Right cardiac atrium (tissue), 5 donors: ENCODE data around the gene STK16. TPM values are rescaled to one million over a fixed set of nuclear protein-coding genes. Genes with fewer than 3 reads are reported as not detected.

Experiments
- ATAC-seq, 2 donors: fragments of 200-7000 bp; cut with Tn5 transposase; one replicate each; pipeline versions ENCODE4 v1.8.0 to v1.9.1; 2020; ENCODE audit warnings: moderate library complexity in 2 of 2, mild to moderate bottlenecking in 1 of 2
- DNase-seq, 3 donors: peaks; one replicate each; pipeline ENCODE4 v3.0.0-alpha.2; 2020
- H3K27ac ChIP-seq: one replicate; pipeline ENCODE4 v1.5.1; 2013; ENCODE audit warnings: mild to moderate bottlenecking, low read length, control low read depth, moderate library complexity
- H3K27me3 ChIP-seq: one replicate; pipeline ENCODE4 v1.6.1; 2013; ENCODE audit not compliant: control insufficient read depth, insufficient read depth
- H3K4me1 ChIP-seq: one replicate; pipeline ENCODE4 v1.6.1; 2013; ENCODE audit warnings: low read length; ENCODE audit not compliant: control insufficient read depth, insufficient read depth
- H3K4me3 ChIP-seq: one replicate; pipeline ENCODE4 v1.5.1; 2013; ENCODE audit warnings: low read length, control low read depth
- H3K9me3 ChIP-seq: one replicate; pipeline ENCODE4 v1.6.1; 2013; ENCODE audit warnings: low read length; ENCODE audit not compliant: control insufficient read depth
- WGBS: extraction: QIAGEN DNeasy Blood & Tissue Kit; methylation state at CpG from one replicate; pipeline ENCODE4 v1.1.7; 2013; 5-methylcytosine and 5-hydroxymethylcytosine counted together
- intact Hi-C, 4 donors: fragments of 100-400 bp; cut with DNase I; formaldehyde crosslinking; loops; one replicate each; pipeline versions ENCODE4 v1.11.0 to v1.14.0; 2022 to 2023
- polyA plus RNA-seq: library from polyadenylated mRNA; stranded (reverse); fragments of 200-250 nt; gene quantifications from one replicate; pipeline ENCODE4 v1.2.3, GENCODE V29; 2013
- total RNA-seq, 4 donors: library from RNA; stranded (reverse); fragmentation: NEBNext Ultra II Directional; extraction: Animal tissue kit (Norgen Biotek cat#: 25700); gene quantifications; one replicate each; pipeline ENCODE4 v1.2.1, GENCODE V29; 2021
- donor health status: healthy with polysubstance abuse.
- donor health status: DM: no; HTN: yes; CAD: no.
- donor health status: DM: no; HTN: no; CAD: no.
- donor health status: DM: no; HTN: yes; CAD: no; lungs with severe emphysema.
- donor health status: DM: yes; HTN: yes; CAD: no.

Gene STK16
- total and polyA plus RNA-seq, 5 donors = 17.5 to 22.2 (median 19.4) TPM

DNA sequence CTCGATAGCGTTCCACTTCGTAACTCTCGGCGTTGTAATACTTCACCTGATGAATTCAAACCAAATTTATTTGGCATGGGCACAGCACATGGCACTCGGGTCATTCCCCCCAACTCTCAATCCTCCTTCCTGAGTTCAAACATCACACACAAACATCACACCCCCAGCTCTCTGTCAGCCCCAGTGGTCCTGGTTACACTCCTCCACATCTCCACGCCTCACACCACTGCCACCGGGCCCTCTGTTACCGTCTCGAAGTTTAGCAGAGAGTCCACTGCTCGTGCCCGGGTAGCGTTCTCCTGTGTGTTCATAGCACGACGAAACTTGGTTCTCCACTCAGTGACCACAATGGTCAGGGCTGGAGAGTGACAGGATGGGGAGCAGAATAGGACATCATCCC, 31.1 kb upstream of the STK16 start:
- no peaks in the 10 kb centered on the region for H3K9me3 ChIP-seq
- H3K4me3 ChIP-seq = no peak overlapping the region
- no peaks in the 10 kb centered on the region for H3K27me3 ChIP-seq
- DNase-seq = no peak
- ATAC-seq = no peak
- WGBS = 94% methylated on average over 15 of the region's 15 CpGs
- no peak overlapping the region for H3K27ac ChIP-seq
- intact Hi-C loops = loop anchor here in 1 of 4 donors (5.0 kb wide), 1 partner anchor 37 kb away; the partner anchor contains the start of genes CNPPD1 and RETREG2
- H3K4me1 ChIP-seq = no peaks in the 10 kb centered on the region

- Histone ChIP-seq H3K4me1 (peaks cover 5% of the 10 kb centered on the region), H3K27me3 (no peaks in the 10 kb centered on the region), H3K27ac (no peak overlapping the region), H3K4me3 (no peak overlapping the region), H3K9me3 (no peaks in the 10 kb centered on the region)
- WGBS = 85% methylated on average over 6 of the region's 6 CpGs
- ATAC-seq = no peak
- intact Hi-C loops = loop anchor here in 1 of 4 donors (5.0 kb wide), 1 partner anchor 37 kb away; the partner anchor contains the start of genes CNPPD1 and RETREG2
- DNase-seq = no peak
Observed at GRCh38 chr2:219214786-219215185, 30.5 kb upstream of the STK16 start.

DNA sequence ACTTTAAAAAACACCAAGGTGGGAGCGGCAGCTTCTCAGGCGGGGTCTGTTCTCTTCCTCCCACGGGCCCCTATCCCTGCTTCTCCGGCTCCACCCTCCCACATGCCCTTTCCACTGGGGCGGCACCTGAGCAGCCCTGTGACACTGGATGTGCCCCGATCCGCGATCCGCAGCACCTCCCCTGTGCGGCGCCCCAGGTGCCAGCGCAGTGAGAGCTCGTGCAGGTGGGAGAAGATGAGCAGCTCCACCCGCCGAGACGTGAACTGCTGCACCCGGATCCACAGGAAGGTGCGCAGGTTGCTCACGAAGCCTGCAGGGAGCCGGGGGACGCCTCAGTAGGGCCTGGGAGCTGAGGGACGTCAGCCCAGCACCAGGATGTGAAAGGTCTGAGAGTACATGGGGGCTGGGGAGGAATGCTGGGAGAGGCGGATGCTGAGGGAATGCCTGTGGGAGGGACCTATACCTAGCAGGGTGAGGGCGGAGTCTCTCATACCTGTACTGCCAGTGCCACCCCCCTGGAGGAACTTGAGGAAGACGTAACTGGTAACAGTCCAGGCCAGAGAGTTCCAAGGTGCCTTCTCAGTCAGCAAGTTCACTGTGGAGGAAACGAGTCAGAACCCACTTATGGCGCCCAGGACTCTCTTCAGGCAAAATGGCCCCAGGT, 29.3 kb upstream of the STK16 start:
- 94% methylated on average over 27 of the region's 27 CpGs for WGBS
- H3K27me3 ChIP-seq = no peaks in the 10 kb centered on the region
- no peaks in the 10 kb centered on the region for H3K9me3 ChIP-seq
- no peak overlapping the region for H3K4me3 ChIP-seq
- peaks cover 6% of the 10 kb centered on the region for H3K4me1 ChIP-seq
- no peak for ATAC-seq
- H3K27ac ChIP-seq = no peak overlapping the region
- DNase-seq = peak in 2 of 3 donors; percentile 60 to 62
- intact Hi-C loops = no loop called here

GRCh38 chr2:219216535-219216915, 28.8 kb upstream of the STK16 start:
- Histone ChIP-seq H3K27ac (no peak overlapping the region), H3K4me1 (peaks cover 6% of the 10 kb centered on the region), H3K9me3 (no peaks in the 10 kb centered on the region), H3K4me3 (no peak overlapping the region), H3K27me3 (no peaks in the 10 kb centered on the region)
- ATAC-seq (no peak), DNase-seq (no peak)
- WGBS = 91% methylated on average over 6 of the region's 6 CpGs
- intact Hi-C loops = no loop called here

GRCh38 chr2:219218217-219218731, 27.0 kb upstream of the STK16 start:
- peak overlapping the region; percentile 11 for H3K4me3 ChIP-seq
- intact Hi-C loops = no loop called here
- WGBS = under 1% methylated on average over 37 of the region's 37 CpGs
- DNase-seq = peak; percentile 80 to 92 (median 90)
- H3K27me3 ChIP-seq = no peaks in the 10 kb centered on the region
- peaks cover 6% of the 10 kb centered on the region for H3K4me1 ChIP-seq
- no peaks in the 10 kb centered on the region for H3K9me3 ChIP-seq
- ATAC-seq = peak; percentile 60 to 69
- H3K27ac ChIP-seq = peak overlapping the region; percentile 79

DNA sequence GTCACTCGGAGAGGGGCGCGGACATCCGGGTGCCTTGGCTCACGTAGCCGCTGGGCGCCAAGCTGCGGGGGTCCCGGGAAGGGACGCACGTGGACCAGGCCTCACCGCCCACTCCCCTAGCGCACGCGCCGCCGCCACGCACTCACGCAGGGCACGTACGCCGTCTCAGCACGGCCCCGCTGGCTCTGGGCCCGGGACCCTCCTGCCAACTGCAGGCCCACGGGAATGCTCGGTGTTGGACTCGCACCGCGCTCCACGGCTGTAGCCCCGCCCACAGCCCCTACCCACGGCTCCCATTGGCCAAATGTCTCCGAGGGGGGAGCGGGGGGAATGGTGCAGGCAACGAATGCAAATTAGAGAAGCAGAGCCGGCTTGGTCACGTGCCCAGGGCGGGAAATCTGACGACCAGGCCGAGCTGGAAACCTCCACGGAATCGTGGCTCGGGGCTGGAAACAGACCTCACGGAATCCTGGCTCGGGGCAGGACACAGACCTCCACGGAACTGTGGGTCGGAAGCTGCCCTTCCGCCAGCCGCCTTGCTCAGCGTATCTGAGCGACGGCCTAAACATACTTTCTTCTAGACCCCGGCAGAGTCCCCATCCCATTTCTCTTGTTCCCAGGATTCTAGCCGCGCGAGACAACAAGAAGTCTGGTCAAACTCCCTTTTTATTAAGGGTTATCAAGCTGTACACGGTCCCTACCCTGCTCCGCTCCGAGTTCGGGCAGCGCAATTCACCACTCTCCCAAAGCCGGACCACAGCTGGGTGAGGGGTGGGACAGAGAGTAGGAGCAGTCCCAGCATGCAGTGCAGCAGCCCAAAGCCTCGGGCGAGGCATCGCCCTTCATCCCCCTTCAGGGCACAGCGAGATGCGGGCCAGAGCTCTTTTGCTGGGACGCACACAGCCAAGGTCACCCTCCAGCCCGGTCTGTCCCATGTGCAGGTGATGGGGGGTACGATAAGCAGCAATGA, 26.3 kb upstream of the STK16 start, which contains the start of gene ABCB6:
ABCB6 (minus strand) TSS at position 227 of the 970 bp plus-strand sequence. CDS start 285 bp downstream, outside the sequence.
- 6% methylated on average over 71 of the region's 71 CpGs for WGBS
- ATAC-seq (peak; percentile 91), DNase-seq (peak; percentile 99 to 100 (median 99))
- H3K27me3 ChIP-seq = no peaks in the 10 kb centered on the region
- no peaks in the 10 kb centered on the region for H3K9me3 ChIP-seq
- intact Hi-C loops = no loop called here
- peak within 1 kb of the TSS; percentile 79 for H3K27ac ChIP-seq
- H3K4me3 ChIP-seq = peak within 1 kb of the TSS; percentile 11
- H3K4me1 ChIP-seq = peaks cover 6% of the 10 kb centered on the region

- Histone ChIP-seq H3K27me3 (no peaks in the 10 kb centered on the region), H3K4me1 (peaks cover 6% of the 10 kb centered on the region), H3K27ac (no peak overlapping the region), H3K9me3 (no peaks in the 10 kb centered on the region), H3K4me3 (no peak overlapping the region)
- intact Hi-C loops = no loop called here
- ATAC-seq (no peak), DNase-seq (peak in 1 of 3 donors; percentile 60)
- 87% methylated on average over 18 of the region's 18 CpGs for WGBS
Observed at GRCh38 chr2:219219784-219220532, 25.3 kb upstream of the STK16 start.

DNA sequence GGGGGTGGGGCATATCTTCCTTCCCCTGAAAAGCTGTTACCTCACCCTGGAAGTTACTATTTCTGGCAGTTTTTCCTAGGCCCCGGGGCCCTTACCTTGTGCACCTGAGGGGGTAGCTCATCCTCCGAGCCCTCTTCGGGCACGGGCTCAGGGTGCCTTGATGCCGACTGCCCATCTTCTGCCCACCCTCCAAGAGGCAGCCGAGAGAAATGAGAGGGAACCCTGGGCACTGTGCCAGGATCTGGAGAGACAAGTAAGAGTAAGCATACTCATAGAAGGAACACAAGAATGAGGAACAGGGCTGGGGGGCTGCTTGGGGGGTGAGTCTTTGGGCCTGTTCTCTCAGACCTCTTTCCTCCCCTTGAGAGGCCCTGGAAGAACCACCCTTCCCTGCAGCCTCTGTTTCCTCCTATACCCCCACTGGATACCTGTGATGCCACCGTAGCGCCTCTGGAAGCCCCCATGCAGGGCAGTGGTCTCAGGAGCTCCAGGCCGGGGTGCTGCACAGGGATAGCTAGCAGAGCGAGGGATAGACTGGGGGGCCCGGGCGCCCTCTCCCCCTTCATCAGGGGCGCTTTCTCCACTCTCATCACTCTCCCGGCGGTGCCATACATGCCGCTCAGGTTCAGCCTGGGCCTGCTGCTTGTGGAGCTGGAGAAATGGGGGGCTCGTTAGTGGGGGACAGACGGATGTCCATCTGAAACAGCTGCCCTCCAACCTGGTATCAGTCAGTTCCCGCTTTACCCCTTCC, 24.5 kb upstream of the STK16 start:
- Histone ChIP-seq H3K4me3 (no peak overlapping the region), H3K9me3 (no peaks in the 10 kb centered on the region), H3K27ac (no peak overlapping the region), H3K4me1 (peaks cover 6% of the 10 kb centered on the region), H3K27me3 (no peaks in the 10 kb centered on the region)
- ATAC-seq (no peak), DNase-seq (peak in 2 of 3 donors; percentile 55 to 60)
- intact Hi-C loops = no loop called here
- WGBS = 89% methylated on average over 19 of the region's 19 CpGs

GRCh38 chr2:219221957-219222518, 23.2 kb upstream of the STK16 start:
- peaks cover 6% of the 10 kb centered on the region for H3K4me1 ChIP-seq
- H3K4me3 ChIP-seq = no peak overlapping the region
- no peaks in the 10 kb centered on the region for H3K9me3 ChIP-seq
- 92% methylated on average over 16 of the region's 16 CpGs for WGBS
- DNase-seq (peak in 1 of 3 donors; percentile 44), ATAC-seq (no peak)
- intact Hi-C loops = no loop called here
- no peak overlapping the region for H3K27ac ChIP-seq
- H3K27me3 ChIP-seq = no peaks in the 10 kb centered on the region
